Measurements from ENCODE around the gene RHBDD1.
A peak's percentile ranks its signal among the peaks of the same experiment; 100 is the strongest.

Gene RHBDD1

DNA sequence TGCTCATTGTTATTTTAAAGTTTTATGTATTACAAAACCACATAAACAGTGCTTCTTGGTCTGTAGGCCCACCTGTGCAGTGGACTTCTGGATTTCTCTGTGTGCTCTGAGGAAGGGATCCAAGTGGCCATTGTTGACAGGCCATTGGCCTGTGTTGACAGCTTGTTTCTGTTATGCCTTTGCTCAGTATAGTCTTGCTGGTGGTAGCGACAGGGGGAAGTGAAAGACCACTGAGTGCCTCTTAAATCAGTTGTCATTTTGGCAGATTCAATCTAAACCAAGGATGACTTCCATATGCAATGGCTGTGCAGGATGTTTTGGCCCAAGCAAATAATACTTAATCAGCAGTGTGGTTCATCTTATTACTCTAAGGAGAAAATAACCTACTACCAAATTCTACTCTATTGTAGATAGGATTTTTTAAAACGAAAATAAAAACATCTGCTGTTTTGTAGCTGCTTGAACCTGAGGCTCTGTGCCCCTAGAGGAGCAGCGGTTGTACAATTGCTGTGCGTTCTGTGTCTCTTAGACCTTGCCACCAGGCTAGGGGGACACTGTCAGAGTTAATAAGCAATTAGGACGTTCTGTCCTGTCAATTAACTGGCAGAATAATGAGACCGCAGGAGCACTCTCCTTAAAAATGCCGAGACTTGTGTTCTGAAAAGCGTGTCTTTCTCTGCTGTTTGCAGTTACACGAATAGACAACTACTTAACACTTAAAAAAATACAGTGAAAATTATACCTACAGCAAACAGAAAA is 108.2 kb downstream of the RHBDD1 start:
- DNase-seq, result no peak

- DNase-seq, result no peak
These were observed 117.4 kb downstream of the RHBDD1 start for GRCh38 chr2:226953206-226953605.

GRCh38 chr2:226953826-226954225 is 118.0 kb downstream of the RHBDD1 start:
- DNase-seq, result no peak

- no peak for DNase-seq
These were observed 120.8 kb downstream of the RHBDD1 start for GRCh38 chr2:226956659-226957058.

DNA sequence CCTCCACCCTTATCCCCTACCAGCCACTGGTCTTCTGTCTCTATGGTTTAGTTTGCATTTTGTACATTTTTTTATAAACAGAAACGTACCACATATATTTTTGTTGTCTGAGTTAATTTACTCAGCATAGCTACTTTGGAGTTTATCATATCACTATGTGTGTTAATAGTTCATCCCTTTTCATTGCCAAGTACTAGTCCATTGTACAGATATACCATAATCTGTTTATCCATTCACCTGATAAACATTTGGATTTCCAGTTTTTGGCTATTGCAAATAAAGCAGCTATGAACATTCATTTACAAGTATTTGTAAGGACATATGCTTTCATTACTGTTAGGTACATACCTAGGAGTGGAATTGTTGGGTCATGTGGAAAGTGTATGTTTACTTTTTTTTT is 123.6 kb downstream of the RHBDD1 start:
- DNase-seq, result no peak

DNA sequence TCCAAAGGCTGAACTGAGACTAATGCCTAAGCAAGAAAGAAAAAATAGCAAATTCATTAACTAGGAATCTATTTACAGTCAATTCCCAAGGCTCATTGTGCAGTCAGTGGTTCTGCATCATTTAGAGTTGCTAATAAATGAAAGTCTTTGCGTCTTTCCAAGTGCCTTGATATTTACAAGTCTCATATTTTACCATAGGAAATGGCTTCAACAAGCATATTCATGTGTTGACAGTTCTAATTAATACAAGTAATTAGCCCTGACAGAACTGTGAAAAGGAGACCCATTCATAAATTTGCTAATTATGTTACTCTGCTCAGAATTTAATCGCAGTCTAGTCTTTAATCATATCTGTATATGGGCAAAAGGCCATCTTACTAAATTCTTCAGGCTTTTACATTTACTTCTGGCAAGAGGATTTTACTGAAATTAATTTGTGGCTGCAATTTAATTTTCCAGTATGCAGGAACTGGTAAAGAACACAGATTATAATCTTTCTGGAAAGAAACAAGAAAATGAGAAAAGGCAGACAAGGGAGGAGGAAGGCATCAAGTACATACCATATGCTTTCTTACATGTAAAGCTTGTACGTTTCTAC is 126.4 kb downstream of the RHBDD1 start:
- no peak for DNase-seq

DNA sequence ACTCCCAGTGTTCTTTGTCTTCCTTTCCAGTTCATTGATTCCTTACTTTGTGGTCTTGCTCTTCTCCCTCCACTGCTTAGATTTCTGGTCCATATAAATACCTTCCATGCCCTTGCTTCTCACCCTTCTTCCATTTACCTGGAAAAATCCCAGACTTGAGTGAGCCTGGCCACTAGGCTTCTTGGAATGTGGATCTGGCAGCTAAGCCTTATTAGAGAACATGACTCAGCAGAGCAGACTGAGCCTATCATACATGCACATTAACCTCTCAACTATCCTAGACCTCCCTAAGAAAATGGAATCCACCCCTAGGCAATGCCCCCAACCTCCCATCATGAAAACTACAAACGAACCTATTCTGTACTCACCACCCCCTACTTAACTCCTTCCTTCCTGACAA is 127.7 kb downstream of the RHBDD1 start:
- no peak for DNase-seq

DNA sequence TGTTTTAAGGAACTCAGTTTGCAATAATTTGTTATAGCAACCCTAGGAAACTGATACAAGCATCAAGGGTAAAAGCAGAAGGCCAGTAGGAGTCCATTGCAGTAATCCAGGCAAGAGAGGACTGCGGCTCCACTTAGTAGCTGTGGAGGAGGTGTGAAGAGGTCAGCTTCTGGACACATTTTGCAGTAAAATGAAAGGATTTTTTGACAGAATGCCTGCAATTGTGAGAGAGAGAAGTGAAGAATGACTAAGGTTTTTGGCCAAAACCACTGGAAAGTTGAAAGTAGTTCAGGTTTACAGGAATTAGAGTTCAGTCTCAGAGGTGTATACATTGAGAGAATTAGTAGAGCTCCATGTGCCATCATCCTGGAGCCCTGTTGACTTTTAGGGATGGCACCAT is 129.5 kb downstream of the RHBDD1 start:
- no peak for DNase-seq

DNA sequence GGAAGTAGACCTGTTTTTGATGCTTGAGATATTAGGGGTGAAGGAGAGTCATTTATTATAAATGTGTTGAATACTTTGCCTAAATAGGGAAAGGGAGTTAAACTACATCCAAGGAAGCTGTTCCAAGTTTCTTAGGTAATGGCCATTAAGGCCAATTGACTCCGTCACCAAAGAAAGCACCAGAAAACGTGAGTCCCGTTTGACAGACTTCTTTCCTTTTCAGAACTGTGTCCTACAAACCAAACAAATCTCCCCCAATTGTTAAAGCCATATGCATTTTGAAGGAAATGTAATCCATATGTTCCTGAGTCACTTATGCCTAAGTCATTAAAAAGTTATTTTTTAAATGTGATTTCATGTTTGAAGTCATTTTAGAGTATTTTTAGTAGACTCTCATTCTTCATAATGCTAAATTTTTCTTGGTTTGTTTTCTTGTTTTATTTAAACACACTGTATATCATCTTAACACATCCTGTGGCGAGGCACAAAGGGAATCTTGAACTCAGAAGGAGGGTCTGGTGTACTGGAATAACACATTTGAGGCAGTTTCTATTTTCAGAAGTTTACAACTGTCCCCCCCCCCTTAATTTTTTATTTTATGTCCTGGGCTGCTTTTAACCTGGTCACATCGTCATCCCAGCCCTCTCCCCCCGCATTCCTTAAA is 133.7 kb downstream of the RHBDD1 start:
- DNase-seq, result no peak

GRCh38 chr2:226970362-226970761 is 134.5 kb downstream of the RHBDD1 start:
- no peak for DNase-seq

- no peak for DNase-seq
These were observed 135.2 kb downstream of the RHBDD1 start for GRCh38 chr2:226971084-226971483.

DNA sequence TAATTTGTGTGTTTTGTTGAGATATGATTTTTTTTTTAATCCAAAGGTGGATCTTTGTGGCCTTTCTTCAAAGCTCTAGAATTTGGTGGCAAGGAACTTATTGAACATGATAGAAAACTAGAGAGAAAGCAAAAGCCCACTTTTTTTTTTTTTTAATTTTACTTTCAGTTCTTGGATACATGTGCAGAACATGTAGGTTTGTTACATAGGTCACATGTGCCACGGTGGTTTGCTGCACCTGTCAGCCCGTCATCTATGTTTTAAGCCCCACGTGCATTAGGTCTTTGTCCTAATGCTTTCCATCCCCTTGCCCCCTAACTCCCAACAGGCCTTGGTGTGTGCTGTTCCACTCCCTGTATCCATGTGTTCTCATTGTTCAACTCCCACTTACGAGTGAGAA is 135.9 kb downstream of the RHBDD1 start:
- no peak for DNase-seq

DNA sequence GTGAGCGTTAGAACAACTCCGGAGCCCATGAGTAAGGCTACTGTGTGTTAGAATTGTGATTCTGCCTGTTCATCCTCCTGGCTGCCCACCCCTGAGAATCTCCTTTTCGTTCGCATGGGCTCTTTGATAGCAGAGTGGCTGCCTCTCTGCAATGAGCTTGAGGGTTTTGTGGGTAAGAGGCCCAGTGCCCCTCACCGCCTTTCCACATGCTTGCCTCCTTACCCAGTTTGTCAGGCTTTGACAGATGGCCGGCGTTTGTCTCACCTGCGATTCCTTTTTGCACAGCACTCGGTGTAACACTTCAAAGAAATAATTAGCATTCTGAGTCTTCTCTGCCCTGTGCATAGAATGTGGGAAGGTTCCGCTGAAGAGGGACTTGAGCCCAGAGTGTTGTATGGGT is 138.0 kb downstream of the RHBDD1 start:
- DNase-seq, result no peak

GRCh38 chr2:226977775-226978190 is 141.9 kb downstream of the RHBDD1 start:
- DNase-seq, result peak; percentile 6

- DNase-seq, result no peak
These were observed 142.4 kb downstream of the RHBDD1 start for GRCh38 chr2:226978300-226978699.

DNA sequence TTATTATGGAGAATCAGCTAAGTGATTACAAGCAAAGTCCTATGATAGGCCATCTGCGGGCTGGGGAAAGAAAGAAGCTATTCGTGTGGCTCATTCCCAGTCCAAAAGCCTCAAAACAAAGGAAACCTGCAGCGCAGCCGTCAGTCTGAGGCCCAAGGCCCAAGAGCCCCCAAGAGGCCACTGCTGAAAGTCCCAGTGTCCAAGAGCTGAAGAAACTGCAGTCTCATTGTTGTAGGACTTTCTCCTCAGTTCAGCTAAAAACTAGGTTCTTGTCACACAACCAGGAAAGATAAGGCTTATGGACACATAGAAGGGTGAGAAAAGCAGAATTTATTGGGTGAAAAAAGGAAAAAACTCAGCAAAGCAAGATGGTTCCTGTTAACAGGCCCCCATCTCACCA is 143.2 kb downstream of the RHBDD1 start:
- no peak for DNase-seq

- no peak for DNase-seq
These were observed 146.0 kb downstream of the RHBDD1 start for GRCh38 chr2:226981791-226982326.

DNA sequence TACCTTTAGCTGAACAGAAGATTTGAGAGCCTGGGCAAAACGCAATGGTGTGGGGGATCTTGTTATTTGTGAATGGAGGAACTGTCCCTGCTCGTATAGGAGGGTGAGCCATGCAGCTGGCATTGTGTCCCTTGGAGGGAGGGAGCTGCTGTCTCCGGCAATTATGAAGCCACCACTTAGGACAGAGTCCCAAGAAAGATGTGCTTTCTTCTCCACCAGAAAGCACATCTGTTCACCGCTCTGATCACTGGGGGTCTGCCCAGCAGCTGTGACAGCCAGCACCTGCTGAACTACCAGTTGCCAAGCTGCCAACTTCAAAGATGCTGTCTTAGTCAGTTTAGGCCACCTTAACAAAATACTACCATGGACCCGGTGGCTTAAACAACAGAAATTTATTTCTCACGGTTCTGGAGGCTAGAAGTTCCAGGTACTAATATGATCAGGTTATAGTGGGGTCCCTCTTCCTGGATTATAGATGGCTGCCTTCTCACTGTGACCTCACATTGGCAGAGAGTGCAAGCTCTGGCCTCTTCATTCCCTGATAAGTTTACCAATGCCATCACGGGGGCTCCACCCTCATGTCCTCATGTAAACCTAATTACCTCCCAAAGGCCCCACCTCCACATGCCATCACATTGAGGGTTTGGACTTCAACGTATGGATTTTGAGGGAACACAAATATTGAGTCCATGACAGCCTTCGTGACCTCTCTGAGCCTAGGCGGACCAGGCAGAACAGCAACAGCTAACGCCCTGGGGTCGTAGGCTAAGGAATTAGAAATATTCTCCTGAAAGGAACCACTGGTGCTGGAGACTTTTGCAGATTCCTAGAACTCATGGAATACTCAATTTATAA is 148.3 kb downstream of the RHBDD1 start:
- DNase-seq, result no peak

GRCh38 chr2:226984750-226985582 is 149.1 kb downstream of the RHBDD1 start:
- DNase-seq, result peak; percentile 21

DNA sequence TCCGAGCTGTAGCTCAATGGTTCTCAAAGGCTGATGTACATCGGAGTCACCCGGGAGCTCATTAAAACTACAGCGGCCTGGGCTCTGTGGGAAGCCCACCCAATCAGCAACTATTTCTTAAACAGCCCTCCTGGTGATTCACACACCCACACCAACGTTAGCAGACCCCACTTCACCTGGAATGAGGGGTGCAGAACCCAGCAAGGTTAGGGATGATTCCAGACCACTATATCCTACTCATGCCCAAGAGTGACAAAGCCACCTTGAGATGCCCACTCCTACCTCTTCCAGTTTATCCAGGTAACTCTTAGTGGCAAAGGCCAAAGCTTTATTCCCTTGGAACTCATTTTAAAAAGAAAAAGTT is 149.7 kb downstream of the RHBDD1 start:
- no peak for DNase-seq

- no peak for DNase-seq
These were observed 155.8 kb downstream of the RHBDD1 start for GRCh38 chr2:226991663-226992062.

DNA sequence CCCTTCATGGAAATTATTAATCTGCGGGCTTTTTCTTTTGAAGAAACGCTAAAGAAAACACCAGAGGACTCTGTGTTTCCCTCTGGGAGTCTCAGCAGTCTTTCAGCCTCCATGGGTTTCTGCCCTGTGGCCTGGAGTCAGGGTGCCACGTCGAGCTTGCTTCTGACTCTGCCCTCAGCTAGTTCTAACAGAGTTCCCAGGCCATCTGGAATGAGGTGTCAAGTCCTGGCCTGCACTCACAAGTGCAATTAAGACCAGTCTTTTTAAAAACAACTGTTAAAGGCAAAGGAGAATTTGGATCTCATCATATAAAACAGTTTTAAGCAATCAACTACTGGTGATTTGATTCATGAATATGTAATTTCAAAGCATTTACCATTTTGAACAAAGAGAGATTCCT is 157.3 kb downstream of the RHBDD1 start:
- DNase-seq, result no peak
